GM12878 (cell line): ENCODE results near the gene SEMA3G. TPM values are rescaled to one million over a fixed set of nuclear protein-coding genes. Genes with fewer than 3 reads are reported as not detected.

ENCODE experiments used
- ATAC-seq: fragments of 200-7000 bp; cut with Tn5 transposase; 3 replicates; pipeline ENCODE4 v1.9.1; 2020; ENCODE audit warnings: mild to moderate bottlenecking, moderate library complexity
- BruUV-seq: library from RNA; stranded (reverse); fragments of 400-500 nt; replicated peaks from 2 replicates; lab custom pipeline; 2021; lab: Mats Ljungman, UMichigan
- CTCF ChIA-PET: fragments of 300-600 bp; sonication (Branson Sonifier 250); formaldehyde crosslinking; extraction: SDS; loops from one replicate; lab custom pipeline; 2021; ENCODE audit warnings: inconsistent platforms; lab: Yijun Ruan, JAX
- POLR2A ChIA-PET: fragments of 350-600 bp; formaldehyde crosslinking; extraction: SDS; loops from one replicate; lab custom pipeline; 2021; ENCODE audit warnings: inconsistent platforms; lab: Charles Lee
- RAD21 ChIA-PET: fragments of 300-600 bp; sonication (Branson Sonifier 250); formaldehyde crosslinking; loops from one replicate; lab custom pipeline; 2023; ENCODE audit warnings: antibody characterized with exemption; ENCODE audit not compliant: unreplicated experiment; lab: Charles Lee
- SMC1A ChIA-PET: fragments of 300-600 bp; sonication (Branson Sonifier 250); formaldehyde crosslinking; loops from one replicate; lab custom pipeline; 2023; ENCODE audit not compliant: unreplicated experiment, uncharacterized antibody; lab: Charles Lee
- DNase-seq: peaks from one replicate; pipeline ENCODE4 v3.0.0-alpha.2; 2011; ENCODE audit warnings: low read depth, low spot score
- FAIRE-seq: peaks from 3 replicates; lab custom pipeline; 2011; peaks lifted over from hg19 to GRCh38; lab: Jason Lieb, UNC
- H2AFZ ChIP-seq: 2 replicates; pipeline ENCODE4 v1.6.0; 2011; ENCODE audit warnings: low read depth, low read length, control low read depth; ENCODE audit not compliant: control insufficient read depth
- H3K27ac ChIP-seq: 2 replicates; pipeline ENCODE4 v1.5.1; 2011; ENCODE audit warnings: control low read depth; ENCODE audit not compliant: control insufficient read depth, insufficient read depth
- H3K27me3 ChIP-seq, 2 experiments: replicated peaks in 1 of 2; 2 replicates each; pipeline versions ENCODE4 v1.6.0 to v1.6.1; 2011; ENCODE audit warnings: low read length in 1 of 2; ENCODE audit not compliant: control insufficient read depth in 2 of 2, insufficient read depth in 2 of 2
- H3K36me3 ChIP-seq, 2 experiments: 2 replicates each; pipeline ENCODE4 v1.5.1; 2011; ENCODE audit warnings: low read length in 1 of 2; ENCODE audit not compliant: control insufficient read depth in 2 of 2, insufficient read depth in 2 of 2
- H3K4me1 ChIP-seq: 2 replicates; pipeline ENCODE4 v1.6.1; 2011; ENCODE audit warnings: mild to moderate bottlenecking, low read length, moderate library complexity, mixed read lengths; ENCODE audit not compliant: control insufficient read depth, insufficient read depth
- H3K4me2 ChIP-seq: 2 replicates; pipeline ENCODE4 v1.6.0; 2011; ENCODE audit warnings: control low read depth; ENCODE audit not compliant: control insufficient read depth, insufficient read depth
- H3K4me3 ChIP-seq: fragments of 200-600 bp; sonication (generic); 2 replicates; pipeline ENCODE4 v1.5.1; 2016
- H3K79me2 ChIP-seq: 2 replicates; pipeline ENCODE4 v1.6.0; 2011; ENCODE audit warnings: low read length; ENCODE audit not compliant: control insufficient read depth, insufficient read depth
- H3K9ac ChIP-seq: 2 replicates; pipeline ENCODE4 v1.8.0; 2011; ENCODE audit warnings: low read length, control low read depth, mixed read lengths; ENCODE audit not compliant: control insufficient read depth, insufficient read depth
- H3K9me3 ChIP-seq: replicated peaks from 3 replicates; pipeline ENCODE4 v1.5.1; 2011; ENCODE audit warnings: mild to moderate bottlenecking, low read length; ENCODE audit not compliant: control insufficient read depth, insufficient read depth
- H4K20me1 ChIP-seq: 2 replicates; pipeline ENCODE4 v1.6.0; 2011; ENCODE audit not compliant: control insufficient read depth, insufficient read depth
- CHD4 ChIP-seq: fragments of 200-600 bp; sonication (generic); IDR thresholded peaks from 2 replicates; pipeline ENCODE4 v1.6.1; 2016; ENCODE audit warnings: mild to moderate bottlenecking
- ETV6 ChIP-seq, 2 experiments: fragments of 450-650 bp in 1 of 2; IDR thresholded peaks in 1 of 2; conservative IDR thresholded peaks in 1 of 2; 2 replicates each; pipeline ENCODE4 v1.6.1; 2014; ENCODE audit warnings: antibody characterized with exemption in 1 of 2, borderline replicate concordance in 1 of 2, low read depth in 1 of 2, mild to moderate bottlenecking in 1 of 2, moderate library complexity in 1 of 2
- IKZF2 ChIP-seq, 2 experiments: fragments of 450-650 bp; IDR thresholded peaks; 2 replicates each; pipeline ENCODE4 v1.6.1; 2017; ENCODE audit warnings: mild to moderate bottlenecking in 2 of 2, moderate library complexity in 2 of 2
- MEF2B ChIP-seq: fragments of 450-650 bp; IDR thresholded peaks from 2 replicates; pipeline ENCODE4 v1.6.1; 2018; ENCODE audit warnings: mild to moderate bottlenecking, moderate library complexity; ENCODE audit not compliant: partially characterized antibody, poor library complexity, severe bottlenecking
- POLR2A ChIP-seq: IDR thresholded peaks from 2 replicates; pipeline ENCODE4 v1.6.1; 2011; ENCODE audit warnings: low read depth, mild to moderate bottlenecking, low read length
- POLR2AphosphoS5 ChIP-seq: IDR thresholded peaks from 2 replicates; pipeline ENCODE4 v1.6.1; 2011; ENCODE audit warnings: mild to moderate bottlenecking, low read length, inconsistent platforms
- STAT3 ChIP-seq: IDR thresholded peaks from 2 replicates; pipeline ENCODE4 v1.6.1; 2011; ENCODE audit warnings: low read depth, low read length, improper control_type of control experiment
- TAF1 ChIP-seq: IDR thresholded peaks from 2 replicates; pipeline ENCODE4 v1.6.1; 2011; ENCODE audit warnings: mild to moderate bottlenecking, low read depth, low read length, borderline replicate concordance
- ZNF622 ChIP-seq: fragments of 450-650 bp; IDR thresholded peaks from 2 replicates; pipeline ENCODE4 v1.6.1; 2017; ENCODE audit warnings: mild to moderate bottlenecking, inconsistent platforms
- WGBS: methylation state at CpG from one replicate; pipeline ENCODE4 v1.1.6; 2016; ENCODE audit warnings: low lambda C conversion rate; ENCODE audit not compliant: insufficient replicate concordance, insufficient coverage; ENCODE audit errors: missing lambda C conversion rate; 5-methylcytosine and 5-hydroxymethylcytosine counted together
- in situ Hi-C: fragments of 300-500 bp; cut with MboI; formaldehyde crosslinking; loops from 9 replicates; pipeline ENCODE4 v1.14.3; 2018; ENCODE audit warnings: mixed read lengths
- intact Hi-C: fragments of 100-400 bp; cut with micrococcal nuclease; formaldehyde crosslinking; loops from one replicate; pipeline ENCODE4 v1.14.2; 2022; ENCODE audit not compliant: unreplicated experiment
- polyA plus RNA-seq, 11 experiments: library from polyadenylated mRNA; depleted of rRNA in 4 of 11; unstranded in 6 of 11; stranded (reverse) in 5 of 11; fragments of >200 nt; fragmentation: Nextera tagmentation in 4 of 11; fragmentation: Illumina TruSeq in 1 of 11; extraction: Ambion mirVana in 4 of 11; extraction: Trizol in 1 of 11; gene quantifications; 1 replicate in 1 of 11; 2 replicates in 10 of 11; pipeline versions ENCODE4 v1.2.1 to v1.2.3, GENCODE V29; 2011 to 2016; ENCODE audit warnings: inconsistent platforms in 2 of 11, missing spikeins in 2 of 11, low read depth in 1 of 11
- total RNA-seq, 4 experiments: library from RNA; depleted of rRNA in 3 of 4; stranded (reverse); fragments of >200 nt in 3 of 4; fragmentation: Illumina TruSeq in 1 of 4; extraction: Trizol in 1 of 4; gene quantifications; 2 replicates each; pipeline versions ENCODE4 v1.2.1 to v1.2.3, GENCODE V29; 2013 to 2021
- TF ChIP-seq, protein P1 (sequence below): fragments of 450-650 bp; IDR thresholded peaks from 2 replicates; pipeline ENCODE4 v1.6.1; 2016; ENCODE audit warnings: mild to moderate bottlenecking
- TF ChIP-seq, protein P2 (sequence below): IDR thresholded peaks from 2 replicates; pipeline ENCODE4 v1.6.1; 2011; ENCODE audit warnings: low read depth, mild to moderate bottlenecking, low read length, moderate library complexity, borderline replicate concordance; ENCODE audit errors: extremely low read depth
- TF ChIP-seq, protein P3 (sequence below): fragments of 450-650 bp; IDR thresholded peaks from 2 replicates; pipeline ENCODE4 v1.6.1; 2016; ENCODE audit warnings: mild to moderate bottlenecking

The SEMA3G gene
- total and polyA plus RNA-seq, 10 of the 15 experiments (the other 5 are each of a cell fraction or from before 2014, with no cell fraction given): 0.03 to 0.04 TPM; not detected in 8

DNA sequence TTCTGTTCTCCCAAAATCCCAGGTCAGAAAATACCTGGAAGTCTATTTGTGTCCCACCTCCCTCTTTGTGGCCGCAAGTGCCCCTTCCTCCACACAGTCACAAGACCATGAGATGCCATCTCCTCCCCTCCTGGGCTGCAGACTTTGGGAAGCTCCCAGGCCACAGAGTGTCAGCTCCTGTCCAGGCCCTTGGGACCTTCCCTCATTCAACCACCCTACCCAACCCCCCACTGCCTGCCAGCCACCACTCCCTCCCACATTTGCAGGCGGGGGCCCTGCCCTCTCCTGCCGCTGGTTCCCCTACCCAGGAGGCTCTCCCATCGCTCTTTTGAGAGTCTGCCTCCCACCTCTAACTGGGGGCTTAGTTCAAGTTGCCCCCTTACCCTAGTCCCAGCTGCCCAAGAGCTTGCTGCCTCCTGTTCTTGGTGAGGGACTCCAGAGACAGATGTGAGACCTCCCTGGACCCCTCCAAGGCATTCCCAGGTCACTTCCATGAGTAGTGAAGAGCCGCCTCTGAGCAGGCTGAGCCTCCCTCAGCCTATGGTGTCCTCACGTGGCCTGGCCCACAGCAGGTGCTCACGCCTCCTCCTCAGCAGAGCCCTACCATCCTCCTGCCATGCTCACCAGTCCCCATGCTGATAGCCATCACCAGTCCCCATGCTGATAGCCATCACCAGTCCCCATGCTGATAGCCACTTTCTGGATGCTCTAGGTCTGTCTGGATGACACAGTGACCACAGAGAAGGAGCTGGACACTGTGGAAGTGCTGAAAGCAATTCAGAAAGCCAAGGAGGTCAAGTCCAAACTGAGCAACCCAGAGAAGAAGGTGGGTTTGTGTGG, 34.4 kb upstream of the SEMA3G start:
- ATAC-seq: no peak
- no peak for FAIRE-seq
- in situ Hi-C loops: no loop called here
- TF ChIP-seq POLR2AphosphoS5 (0 out of 2 replicates have a peak, but pooled peaks have one; percentile 22), TAF1 (no peak), CHD4 (no peak), STAT3 (no peak), POLR2A (peak; percentile 35; the same call in 1 of the 2 replicates)
- TF ChIP-seq, protein P1, sequence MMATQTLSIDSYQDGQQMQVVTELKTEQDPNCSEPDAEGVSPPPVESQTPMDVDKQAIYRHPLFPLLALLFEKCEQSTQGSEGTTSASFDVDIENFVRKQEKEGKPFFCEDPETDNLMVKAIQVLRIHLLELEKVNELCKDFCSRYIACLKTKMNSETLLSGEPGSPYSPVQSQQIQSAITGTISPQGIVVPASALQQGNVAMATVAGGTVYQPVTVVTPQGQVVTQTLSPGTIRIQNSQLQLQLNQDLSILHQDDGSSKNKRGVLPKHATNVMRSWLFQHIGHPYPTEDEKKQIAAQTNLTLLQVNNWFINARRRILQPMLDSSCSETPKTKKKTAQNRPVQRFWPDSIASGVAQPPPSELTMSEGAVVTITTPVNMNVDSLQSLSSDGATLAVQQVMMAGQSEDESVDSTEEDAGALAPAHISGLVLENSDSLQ: no peak
- 84% methylated on average over 7 of the region's 7 CpGs for WGBS
- ChIA-PET POLR2A (no interaction called here), RAD21 (no interaction called here), SMC1A (no interaction called here), CTCF (no interaction called here)
- no peaks in the 10 kb centered on the region for H3K4me1 ChIP-seq
- H4K20me1 ChIP-seq: no peaks in the 10 kb centered on the region
- DNase-seq: no peak
- H2AFZ ChIP-seq: no peak overlapping the region
- H3K4me2 ChIP-seq: no peak overlapping the region
- intact Hi-C loops: no loop called here
- BruUV-seq: no TSS peak
- no peaks in the 10 kb centered on the region for H3K79me2 ChIP-seq
- H3K9ac ChIP-seq: no peak overlapping the region
- H3K9me3 ChIP-seq: no peaks in the 10 kb centered on the region
- no peaks in the 10 kb centered on the region for H3K27me3 ChIP-seq
- no peak overlapping the region for H3K4me3 ChIP-seq
- no peak overlapping the region for H3K27ac ChIP-seq
- peaks cover 26 to 41% of the 10 kb centered on the region in 2 experiments for H3K36me3 ChIP-seq

DNA sequence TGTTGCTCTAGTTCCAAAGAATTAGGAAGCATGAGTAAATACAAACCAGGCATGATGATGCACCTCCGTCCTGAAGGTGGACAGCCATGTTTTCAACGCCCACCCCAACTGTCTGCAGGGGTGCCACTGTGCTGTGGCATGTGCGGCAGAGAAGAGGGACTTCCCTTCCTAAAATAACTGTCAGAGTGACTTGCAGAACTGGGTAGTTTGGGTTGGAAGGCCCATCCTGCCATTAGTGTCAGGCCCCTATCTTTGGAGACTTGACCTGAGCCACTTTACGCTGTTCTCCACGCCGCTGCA, 32.8 kb upstream of the SEMA3G start:
- Histone ChIP-seq H3K36me3 (peaks cover 32 to 48% of the 10 kb centered on the region in 2 experiments), H3K4me3 (no peak overlapping the region), H4K20me1 (no peaks in the 10 kb centered on the region), H2AFZ (no peak overlapping the region), H3K9ac (no peak overlapping the region), H3K4me2 (no peak overlapping the region), H3K27me3 (no peaks in the 10 kb centered on the region), H3K27ac (no peak overlapping the region), H3K9me3 (no peaks in the 10 kb centered on the region), H3K4me1 (no peaks in the 10 kb centered on the region), H3K79me2 (no peaks in the 10 kb centered on the region)
- ChIA-PET SMC1A (no interaction called here), RAD21 (no interaction called here), CTCF (no interaction called here), POLR2A (no interaction called here)
- WGBS: 85% methylated on average over 6 of the region's 6 CpGs
- no peak for ATAC-seq
- FAIRE-seq: no peak
- in situ Hi-C loops (no loop called here), intact Hi-C loops (no loop called here)
- BruUV-seq: no TSS peak
- no peak for DNase-seq
- TF ChIP-seq, protein P2, sequence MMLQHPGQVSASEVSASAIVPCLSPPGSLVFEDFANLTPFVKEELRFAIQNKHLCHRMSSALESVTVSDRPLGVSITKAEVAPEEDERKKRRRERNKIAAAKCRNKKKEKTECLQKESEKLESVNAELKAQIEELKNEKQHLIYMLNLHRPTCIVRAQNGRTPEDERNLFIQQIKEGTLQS: no peak
- TF ChIP-seq, protein P3, sequence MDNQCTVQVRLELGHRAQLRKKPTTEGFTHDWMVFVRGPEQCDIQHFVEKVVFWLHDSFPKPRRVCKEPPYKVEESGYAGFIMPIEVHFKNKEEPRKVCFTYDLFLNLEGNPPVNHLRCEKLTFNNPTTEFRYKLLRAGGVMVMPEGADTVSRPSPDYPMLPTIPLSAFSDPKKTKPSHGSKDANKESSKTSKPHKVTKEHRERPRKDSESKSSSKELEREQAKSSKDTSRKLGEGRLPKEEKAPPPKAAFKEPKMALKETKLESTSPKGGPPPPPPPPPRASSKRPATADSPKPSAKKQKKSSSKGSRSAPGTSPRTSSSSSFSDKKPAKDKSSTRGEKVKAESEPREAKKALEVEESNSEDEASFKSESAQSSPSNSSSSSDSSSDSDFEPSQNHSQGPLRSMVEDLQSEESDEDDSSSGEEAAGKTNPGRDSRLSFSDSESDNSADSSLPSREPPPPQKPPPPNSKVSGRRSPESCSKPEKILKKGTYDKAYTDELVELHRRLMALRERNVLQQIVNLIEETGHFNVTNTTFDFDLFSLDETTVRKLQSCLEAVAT: no peak
- TF ChIP-seq ZNF622 (no peak), ETV6 (conservative IDR thresholded peaks at IDR 0.05 in 1 of 2, IDR thresholded peaks at IDR 0.05 in 1 of 2; ENCODE audit: borderline replicate concordance in 1 of 2, low read depth in 1 of 2) (no peak), IKZF2 (IDR thresholded peaks at IDR 0.05) (no peak), MEF2B (no peak)
